Measurements from ENCODE around the gene HCN1. TPM values are rescaled to one million over a fixed set of nuclear protein-coding genes. Genes with fewer than 3 reads are reported as not detected.

HCN1 gene
- total and polyA plus RNA-seq, 2 of the 4 experiments (the other 2 are of a cell fraction), result not detected

- dilution Hi-C loops (cut with HindIII; ENCODE audit: low sequenced_read_pairs, unreplicated experiment) (no loop called here), in situ Hi-C loops (cut with MboI; ENCODE audit: low sequenced_read_pairs) (no loop called here), intact Hi-C loops (cut with micrococcal nuclease) (no loop called here)
- Histone ChIP-seq H3K14ac (replicated peaks; ENCODE audit: low read depth, low read length) (no peak overlapping the region), H2AFZ (replicated peaks; ENCODE audit: low read length, poor library complexity) (no peak overlapping the region), H4K20me1 (ENCODE audit: insufficient read depth, low read length) (no peaks in the 10 kb centered on the region), H3K4ac (ENCODE audit: low read depth, low read length) (no peak overlapping the region), H2AK9ac (replicated peaks; ENCODE audit: low read depth, low read length, poor library complexity) (no peak overlapping the region), H3K23ac (ENCODE audit: low read depth, low read length) (no peak overlapping the region), H2BK15ac (ENCODE audit: low read depth, low read length) (no peak overlapping the region), H3K4me2 (ENCODE audit: low read depth, low read length) (no peak overlapping the region), H2BK5ac (ENCODE audit: low read depth, low read length, poor library complexity, severe bottlenecking) (no peak overlapping the region), H3K4me3 (ENCODE audit: insufficient read depth, low read depth, low read length) (no peak overlapping the region), H3K36me3 (ENCODE audit: control insufficient read depth, insufficient read depth, low read length) (no peaks in the 10 kb centered on the region), H3K79me1 (ENCODE audit: low read depth in 1 of 2, low read length in 2 of 2) (no peaks in the 10 kb centered on the region), H3K9me1 (ENCODE audit: insufficient read depth, low read length) (no peaks in the 10 kb centered on the region), H3K27me3 (ENCODE audit: control insufficient read depth, insufficient read depth, low read length) (no peaks in the 10 kb centered on the region), H3K56ac (ENCODE audit: extremely low read depth, insufficient read depth, low read length) (no peak overlapping the region), H2BK20ac (ENCODE audit: low read depth, low read length) (no peak overlapping the region), H2BK120ac (ENCODE audit: low read depth, low read length) (no peak overlapping the region), H3K18ac (ENCODE audit: low read depth, low read length) (no peak overlapping the region), H4K91ac (ENCODE audit: insufficient read depth, low read depth, low read length) (no peak overlapping the region), H4K8ac (ENCODE audit: low read depth in 2 of 2, low read length in 2 of 2) (no peak overlapping the region), H3K27ac (ENCODE audit: insufficient read depth, low read length) (no peak overlapping the region), H4K5ac (ENCODE audit: low read depth, low read length) (no peak overlapping the region), H3K4me1 (ENCODE audit: control insufficient read depth, insufficient read depth, low read length) (no peaks in the 10 kb centered on the region), H3K9ac (ENCODE audit: low read depth, low read length) (no peak overlapping the region), H2AK5ac (ENCODE audit: low read depth, low read length) (no peak overlapping the region), H3K9me3 (ENCODE audit: control insufficient read depth, insufficient read depth, low read length) (peaks cover 1% of the 10 kb centered on the region; the same call in 1 of the 2 replicates)
- ChIA-PET POLR2A (ENCODE audit: unreplicated experiment) (no interaction called here), CTCF (no interaction called here)
- TF ChIP-seq CHD1 (IDR thresholded peaks at IDR 0.05; ENCODE audit: low read depth, low read length), result no peak
- no peak for TF ChIP-seq MAFK (IDR thresholded peaks at IDR 0.05; ENCODE audit: low read depth, low read length)
- TF ChIP-seq ELK1 (IDR thresholded peaks at IDR 0.05; ENCODE audit: borderline replicate concordance, low read depth, low read length), result no peak
- TF ChIP-seq POLR2A (IDR thresholded peaks at IDR 0.05; ENCODE audit: low read depth, low read length), result no peak
- no peak for TF ChIP-seq MAZ (IDR thresholded peaks at IDR 0.05; ENCODE audit: borderline replicate concordance, low read depth, low read length)
- TF ChIP-seq USF2 (IDR thresholded peaks at IDR 0.05; ENCODE audit: low read depth, low read length), result no peak
- DNase-seq (no peak), ATAC-seq (ENCODE audit: low read depth) (no peak)
- WGBS, 2 experiments (ENCODE audit: extremely low coverage in 2 of 2, insufficient read length in 1 of 2), result no CpG with 5 or more reads among the region's 3 CpGs
- no TSS peak for BruUV-seq (replicated peaks)
Observed at GRCh38 chr5:45542421-45542820, 153.8 kb downstream of the HCN1 start.

All from IMR-90 (cell line).